ENCODE data around the gene UTF1.

DNA sequence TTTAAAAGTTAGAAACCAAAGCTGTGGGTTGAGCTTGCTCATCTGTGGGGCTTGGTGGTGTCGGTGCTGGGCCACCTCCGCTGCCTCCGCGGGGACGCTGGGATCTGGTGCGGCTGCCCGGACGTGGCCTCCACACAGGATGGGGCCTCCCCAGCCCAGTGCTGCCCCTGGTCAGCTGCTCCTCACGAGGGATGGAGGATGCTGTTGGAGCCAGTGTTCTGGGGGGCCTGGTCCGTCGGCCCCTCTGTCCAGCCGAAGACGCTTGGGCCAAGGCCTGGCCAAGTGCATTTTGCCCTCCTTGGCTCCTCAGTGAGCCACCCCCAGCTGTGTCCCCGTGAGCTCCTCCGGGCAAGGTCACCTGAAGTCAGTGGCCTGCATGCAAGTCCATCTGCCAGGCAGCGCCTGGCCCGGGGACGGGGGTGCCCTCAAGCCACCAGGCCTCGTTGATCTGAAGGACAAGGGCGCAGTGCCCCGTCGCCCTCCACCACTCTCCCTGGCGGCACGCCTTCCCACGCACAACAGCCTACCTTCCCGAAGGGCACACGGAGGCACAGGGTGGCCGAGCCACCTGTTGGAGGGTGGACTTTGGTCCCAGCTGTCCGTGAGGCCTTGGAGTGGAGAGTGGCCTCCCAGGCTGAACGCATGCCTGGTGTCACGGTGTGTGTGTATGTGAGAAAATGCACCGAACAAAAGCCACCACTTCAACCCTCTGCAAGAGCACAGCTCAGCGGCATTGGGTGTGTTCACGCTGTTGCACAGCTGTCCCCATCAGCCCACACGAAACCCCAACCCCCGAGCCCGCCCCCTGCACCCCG, 42.7 kb upstream of the UTF1 start:
- TF ChIP-seq CTCF (IDR thresholded peaks at IDR 0.05 in 8 of 11, conservative IDR thresholded peaks at IDR 0.05 in 3 of 11) (no peak), POLR2AphosphoS5 (IDR thresholded peaks at IDR 0.05) (no peak)
